ENCODE results near the gene ELAVL1. TPM values are rescaled to one million over a fixed set of nuclear protein-coding genes. Genes with fewer than 3 reads are reported as not detected.

The ELAVL1 gene
- total and polyA plus RNA-seq, 2 experiments from 2014 or later = 81.6 to 143 TPM

- Mint-ChIP-seq H3K4me3 (peak overlapping the region; percentile 85), H3K36me3 (ENCODE audit: low read depth) (peaks cover 10% of the 10 kb centered on the region), H3K27ac (no peak overlapping the region), H3K4me1 (peaks cover 15% of the 10 kb centered on the region), H3K27me3 (ENCODE audit: insufficient read depth, low read depth, poor library complexity) (peaks cover 52% of the 10 kb centered on the region), H3K9me3 (peaks cover 2% of the 10 kb centered on the region; the same call in 1 of the 3 replicates)
- Histone ChIP-seq H3K4me2 (peak overlapping the region; percentile 91), H3K4me3 (peak overlapping the region; percentile 64), H3K79me2 (replicated peaks; ENCODE audit: insufficient read depth) (no peaks in the 10 kb centered on the region), H3K36me3 (ENCODE audit: insufficient read depth) (no peaks in the 10 kb centered on the region), H3K27me3 (ENCODE audit: insufficient read depth) (peaks cover 57% of the 10 kb centered on the region), H4K20me1 (replicated peaks; ENCODE audit: insufficient read depth) (peaks cover 8% of the 10 kb centered on the region; the same call in 1 of the 2 replicates), H3K4me1 (ENCODE audit: insufficient read depth) (no peaks in the 10 kb centered on the region; the same call in 1 of the 2 replicates), H2AFZ (peak overlapping the region; percentile 88), H3K27ac (ENCODE audit: low read depth) (no peak overlapping the region), H3K9me2 (ENCODE audit: insufficient read depth) (no peaks in the 10 kb centered on the region), H3F3A (replicated peaks; ENCODE audit: low read depth) (peaks cover 21% of the 10 kb centered on the region)
- peak; percentile 13 for ATAC-seq
- TF ChIP-seq CREB1 (CRISPR knock-in tag; IDR thresholded peaks at IDR 0.05; ENCODE audit: low read depth) (no peak), EZH2 (IDR thresholded peaks at IDR 0.05; ENCODE audit: low read depth, unreplicated experiment) (peak; percentile 17), POLR2AphosphoS5 (IDR thresholded peaks at IDR 0.05; ENCODE audit: low read depth) (0 out of 2 replicates have a peak, but pooled peaks have one; percentile 11), JUNB (IDR thresholded peaks at IDR 0.05; ENCODE audit: unreplicated experiment) (no peak)
- TF ChIP-seq, protein P1, sequence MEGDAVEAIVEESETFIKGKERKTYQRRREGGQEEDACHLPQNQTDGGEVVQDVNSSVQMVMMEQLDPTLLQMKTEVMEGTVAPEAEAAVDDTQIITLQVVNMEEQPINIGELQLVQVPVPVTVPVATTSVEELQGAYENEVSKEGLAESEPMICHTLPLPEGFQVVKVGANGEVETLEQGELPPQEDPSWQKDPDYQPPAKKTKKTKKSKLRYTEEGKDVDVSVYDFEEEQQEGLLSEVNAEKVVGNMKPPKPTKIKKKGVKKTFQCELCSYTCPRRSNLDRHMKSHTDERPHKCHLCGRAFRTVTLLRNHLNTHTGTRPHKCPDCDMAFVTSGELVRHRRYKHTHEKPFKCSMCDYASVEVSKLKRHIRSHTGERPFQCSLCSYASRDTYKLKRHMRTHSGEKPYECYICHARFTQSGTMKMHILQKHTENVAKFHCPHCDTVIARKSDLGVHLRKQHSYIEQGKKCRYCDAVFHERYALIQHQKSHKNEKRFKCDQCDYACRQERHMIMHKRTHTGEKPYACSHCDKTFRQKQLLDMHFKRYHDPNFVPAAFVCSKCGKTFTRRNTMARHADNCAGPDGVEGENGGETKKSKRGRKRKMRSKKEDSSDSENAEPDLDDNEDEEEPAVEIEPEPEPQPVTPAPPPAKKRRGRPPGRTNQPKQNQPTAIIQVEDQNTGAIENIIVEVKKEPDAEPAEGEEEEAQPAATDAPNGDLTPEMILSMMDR (conservative IDR thresholded peaks at IDR 0.05; ENCODE audit: low read depth in 2 of 2) = peak; percentile 23 to 31; a peak in 3 of 4 replicates
- DNase-seq (ENCODE audit: low spot score) = peak; percentile 71
Observed at GRCh38 chr19:7916103-7916954, 89.1 kb downstream of the ELAVL1 start.

- Mint-ChIP-seq H3K9me3 (peaks cover 2% of the 10 kb centered on the region; the same call in 1 of the 3 replicates), H3K27me3 (ENCODE audit: insufficient read depth, low read depth, poor library complexity) (peaks cover 52% of the 10 kb centered on the region), H3K36me3 (ENCODE audit: low read depth) (peaks cover 16% of the 10 kb centered on the region), H3K4me1 (peaks cover 12% of the 10 kb centered on the region), H3K4me3 (peak overlapping the region; percentile 58), H3K27ac (no peak overlapping the region)
- Histone ChIP-seq H3K4me2 (peak overlapping the region; percentile 91), H3K27me3 (ENCODE audit: insufficient read depth) (peaks cover 57% of the 10 kb centered on the region), H3K4me1 (ENCODE audit: insufficient read depth) (no peaks in the 10 kb centered on the region; the same call in 1 of the 2 replicates), H2AFZ (peak overlapping the region; percentile 88), H3K36me3 (ENCODE audit: insufficient read depth) (no peaks in the 10 kb centered on the region), H3K27ac (ENCODE audit: low read depth) (no peak overlapping the region), H3K4me3 (peak overlapping the region; percentile 64), H3K9me2 (ENCODE audit: insufficient read depth) (no peaks in the 10 kb centered on the region), H4K20me1 (replicated peaks; ENCODE audit: insufficient read depth) (peaks cover 5% of the 10 kb centered on the region; the same call in 1 of the 2 replicates), H3K79me2 (replicated peaks; ENCODE audit: insufficient read depth) (no peaks in the 10 kb centered on the region), H3F3A (replicated peaks; ENCODE audit: low read depth) (peaks cover 16% of the 10 kb centered on the region; the same call in 1 of the 2 replicates)
- 0 out of 2 replicates have a peak, but pooled peaks have one; percentile 3 for TF ChIP-seq POLR2AphosphoS5 (IDR thresholded peaks at IDR 0.05; ENCODE audit: low read depth)
- no peak for TF ChIP-seq STAT1 (IDR thresholded peaks at IDR 0.05; ENCODE audit: unreplicated experiment)
- ATAC-seq (no peak), DNase-seq (ENCODE audit: low spot score) (no peak)
Observed at GRCh38 chr19:7915250-7916102, 90.0 kb downstream of the ELAVL1 start.
